OCI-LY7 (cell line): ENCODE measurements around the gene DZIP1L.

Experiments
- CTCF ChIP-seq: fragments of 200-600 bp; sonication (generic); conservative IDR thresholded peaks from 2 replicates; pipeline ENCODE4 v1.5.1; 2014; ENCODE audit warnings: mild to moderate bottlenecking, antibody characterized with exemption, low read length, moderate library complexity, mixed read lengths
- EZH2phosphoT487 ChIP-seq: fragments of 200-600 bp; sonication (generic); IDR thresholded peaks from 2 replicates; pipeline ENCODE4 v1.6.1; 2018; ENCODE audit warnings: low read depth, borderline replicate concordance, mild to moderate bottlenecking, mixed run types, antibody characterized with exemption, low read length, moderate library complexity, mixed read lengths

- TF ChIP-seq EZH2phosphoT487 (no peak), CTCF (no peak)
Measured at GRCh38 chr3:138082992-138083386, 32.4 kb downstream of the DZIP1L start.
